Measurements from ENCODE around the gene PTPRS.

The PTPRS gene

GRCh38 chr19:5308451-5309437 lies 31.9 kb downstream of the PTPRS start:
- peak; percentile 54 for DNase-seq

- DNase-seq: no peak
These were observed 33.0 kb downstream of the PTPRS start for GRCh38 chr19:5307655-5308054.

- no peak for DNase-seq
These were observed 35.4 kb downstream of the PTPRS start for GRCh38 chr19:5305163-5305562.

GRCh38 chr19:5304486-5304885 lies 36.1 kb downstream of the PTPRS start:
- no peak for DNase-seq

GRCh38 chr19:5303208-5303607 lies 37.4 kb downstream of the PTPRS start:
- no peak for DNase-seq

GRCh38 chr19:5302396-5302795 lies 38.2 kb downstream of the PTPRS start:
- DNase-seq: no peak

- DNase-seq: no peak
These were observed 41.5 kb downstream of the PTPRS start for GRCh38 chr19:5299137-5299536.

- no peak for DNase-seq
These were observed 42.1 kb downstream of the PTPRS start for GRCh38 chr19:5298471-5298901.

- no peak for DNase-seq
These were observed 43.3 kb downstream of the PTPRS start for GRCh38 chr19:5297272-5297669.

- DNase-seq: no peak
These were observed 43.9 kb downstream of the PTPRS start for GRCh38 chr19:5296457-5297271.

GRCh38 chr19:5296021-5296420 lies 44.6 kb downstream of the PTPRS start:
- no peak for DNase-seq

GRCh38 chr19:5294403-5295160 lies 46.0 kb downstream of the PTPRS start:
- DNase-seq: no peak

- DNase-seq: peak; percentile 83
These were observed 46.8 kb downstream of the PTPRS start for GRCh38 chr19:5293612-5294378.

GRCh38 chr19:5292822-5293611 lies 47.6 kb downstream of the PTPRS start:
- peak; percentile 87 for DNase-seq

GRCh38 chr19:5292453-5292821 lies 48.2 kb downstream of the PTPRS start:
- no peak for DNase-seq

- no peak for DNase-seq
These were observed 48.9 kb downstream of the PTPRS start for GRCh38 chr19:5291588-5292193.
